OCI-LY1 (cell line): ENCODE data around the gene IL1RAPL1.

ENCODE experiments used
- H2AFZ ChIP-seq: fragments of 200-600 bp; sonication (generic), shearing (Covaris generic); 2 replicates; pipeline ENCODE4 v1.6.0; 2014; ENCODE audit warnings: antibody characterized with exemption, mild to moderate bottlenecking, low read length
- H3F3A ChIP-seq: fragments of 200-600 bp; sonication (generic), shearing (Covaris generic); 2 replicates; pipeline ENCODE4 v1.6.0; 2014; ENCODE audit warnings: mild to moderate bottlenecking, antibody characterized with exemption, low read length, moderate library complexity; ENCODE audit not compliant: insufficient read depth
- H3K27ac ChIP-seq: fragments of 200-600 bp; sonication (generic); 2 replicates; pipeline ENCODE4 v1.5.1; 2014; ENCODE audit warnings: low read length, mixed run types, mild to moderate bottlenecking, low read depth; ENCODE audit not compliant: poor library complexity, severe bottlenecking
- H3K27me3 ChIP-seq: fragments of 200-600 bp; sonication (generic); 2 replicates; pipeline ENCODE4 v1.6.0; 2014; ENCODE audit warnings: antibody characterized with exemption, mild to moderate bottlenecking, low read length, moderate library complexity; ENCODE audit not compliant: insufficient read depth
- H3K36me3 ChIP-seq: fragments of 200-600 bp; sonication (generic); 2 replicates; pipeline ENCODE4 v1.6.1; 2014; ENCODE audit warnings: mild to moderate bottlenecking, antibody characterized with exemption, low read length, moderate library complexity, mixed read lengths; ENCODE audit not compliant: insufficient read depth
- H3K4me1 ChIP-seq: fragments of 200-600 bp; sonication (generic); 2 replicates; pipeline ENCODE4 v1.5.1; 2014; ENCODE audit warnings: mild to moderate bottlenecking, low read length, moderate library complexity; ENCODE audit not compliant: insufficient read depth, severe bottlenecking
- H3K4me2 ChIP-seq: fragments of 200-600 bp; sonication (generic), shearing (Covaris generic); 2 replicates; pipeline ENCODE4 v1.6.1; 2014; ENCODE audit warnings: low read length
- H3K4me3 ChIP-seq: fragments of 200-600 bp; sonication (generic); 2 replicates; pipeline ENCODE4 v1.5.1; 2014; ENCODE audit warnings: low read length, low read depth, mild to moderate bottlenecking, mixed read lengths; ENCODE audit not compliant: poor library complexity, severe bottlenecking
- H3K79me2 ChIP-seq: fragments of 200-600 bp; shearing (Covaris generic); 2 replicates; pipeline ENCODE4 v1.6.1; 2016; ENCODE audit warnings: mixed run types, low read length, mixed read lengths; ENCODE audit not compliant: insufficient read depth
- H3K9ac ChIP-seq: fragments of 200-600 bp; sonication (generic), shearing (Covaris generic); 2 replicates; pipeline ENCODE4 v1.6.1; 2014; ENCODE audit warnings: mild to moderate bottlenecking, low read length, mixed read lengths
- H3K9me2 ChIP-seq: fragments of 200-600 bp; sonication (generic), shearing (Covaris generic); 2 replicates; pipeline ENCODE4 v1.6.1; 2014; ENCODE audit warnings: low read depth, mild to moderate bottlenecking, low read length, mixed read lengths
- H3K9me3 ChIP-seq: fragments of 200-600 bp; shearing (Covaris generic); 2 replicates; pipeline ENCODE4 v1.6.1; 2014; ENCODE audit warnings: low read length, mixed read lengths
- H4K20me1 ChIP-seq: fragments of 200-600 bp; sonication (generic), shearing (Covaris generic); 2 replicates; pipeline ENCODE4 v1.6.0; 2016; ENCODE audit warnings: mild to moderate bottlenecking, low read length; ENCODE audit not compliant: insufficient read depth
- CTCF ChIP-seq: fragments of 200-600 bp; sonication (generic), shearing (Covaris generic); IDR thresholded peaks from 2 replicates; pipeline ENCODE4 v1.5.1; 2017; ENCODE audit warnings: mild to moderate bottlenecking, antibody characterized with exemption, low read length, moderate library complexity, mixed read lengths
- EZH2 ChIP-seq: fragments of 200-600 bp; sonication (generic), shearing (Covaris generic); IDR thresholded peaks from 2 replicates; pipeline ENCODE4 v1.8.0; 2017; ENCODE audit warnings: borderline replicate concordance, mixed run types, mild to moderate bottlenecking, antibody characterized with exemption, low read length, moderate library complexity, mixed read lengths

The IL1RAPL1 gene

DNA sequence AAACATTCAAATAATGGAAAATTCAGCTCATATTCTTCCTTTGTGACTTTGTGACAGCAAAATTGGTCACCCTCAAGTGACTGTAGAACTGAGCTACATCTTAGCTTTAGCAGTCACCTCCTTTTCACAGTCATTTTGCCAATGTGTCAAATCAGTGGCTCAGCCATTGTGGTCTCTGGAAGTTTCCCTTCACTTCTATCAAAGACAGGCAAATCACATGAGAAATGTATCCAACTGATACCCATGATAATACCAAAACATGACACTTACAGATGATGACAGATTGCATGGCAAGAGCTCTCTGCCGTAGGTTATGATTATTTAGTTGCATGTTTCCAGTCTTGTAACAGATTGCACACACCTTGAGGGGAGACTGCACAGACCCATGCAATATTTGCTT, 1078.3 kb downstream of the IL1RAPL1 start:
- Histone ChIP-seq H3K79me2 (no peaks in the 10 kb centered on the region), H3K9ac (no peak overlapping the region), H3K36me3 (no peaks in the 10 kb centered on the region), H3K9me2 (no peaks in the 10 kb centered on the region), H2AFZ (no peak overlapping the region), H3K4me2 (no peak overlapping the region), H3K4me1 (no peaks in the 10 kb centered on the region), H4K20me1 (no peaks in the 10 kb centered on the region), H3F3A (no peaks in the 10 kb centered on the region), H3K27me3 (no peaks in the 10 kb centered on the region), H3K27ac (no peak overlapping the region), H3K9me3 (no peaks in the 10 kb centered on the region), H3K4me3 (no peak overlapping the region)
- TF ChIP-seq CTCF (no peak), EZH2 (no peak)

DNA sequence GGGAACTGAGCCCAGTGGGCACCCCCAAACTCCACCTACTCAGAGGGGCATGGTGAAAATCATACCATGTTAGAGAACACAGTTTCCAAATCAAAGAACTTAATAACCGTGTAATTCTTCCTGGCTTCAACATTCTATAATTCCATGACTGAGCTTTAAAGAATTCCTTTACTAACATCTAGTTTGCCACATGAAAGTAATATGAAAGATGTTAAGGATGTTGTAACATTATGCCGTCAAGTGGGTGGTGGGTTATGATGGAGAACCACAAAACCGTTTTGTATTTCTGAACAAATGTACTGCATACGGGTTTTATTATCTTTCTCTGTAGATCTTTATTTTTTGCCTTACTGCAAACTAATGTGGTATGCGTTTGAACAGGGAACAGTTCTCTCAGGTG, 1079.1 kb downstream of the IL1RAPL1 start:
- H3K27ac ChIP-seq, result no peak overlapping the region
- no peaks in the 10 kb centered on the region for H3K4me1 ChIP-seq
- no peaks in the 10 kb centered on the region for H4K20me1 ChIP-seq

GRCh38 chrX:29671421-29671820, 1084.2 kb downstream of the IL1RAPL1 start:
- Histone ChIP-seq H3K36me3 (no peaks in the 10 kb centered on the region), H2AFZ (no peak overlapping the region), H3K79me2 (no peaks in the 10 kb centered on the region), H3K9me3 (no peaks in the 10 kb centered on the region), H3K4me2 (no peak overlapping the region), H3K4me3 (no peak overlapping the region), H3K27ac (no peak overlapping the region), H3K27me3 (no peaks in the 10 kb centered on the region), H4K20me1 (no peaks in the 10 kb centered on the region), H3K9ac (no peak overlapping the region), H3K4me1 (no peaks in the 10 kb centered on the region), H3K9me2 (no peaks in the 10 kb centered on the region), H3F3A (no peaks in the 10 kb centered on the region)
- TF ChIP-seq EZH2, result no peak
- no peak for TF ChIP-seq CTCF

More for the DNA sequence above, 1079.1 kb downstream of the IL1RAPL1 start:
- H3K4me2 ChIP-seq, result no peak overlapping the region
- no peaks in the 10 kb centered on the region for H3F3A ChIP-seq
- no peaks in the 10 kb centered on the region for H3K9me3 ChIP-seq
- H3K36me3 ChIP-seq, result no peaks in the 10 kb centered on the region
- no peaks in the 10 kb centered on the region for H3K27me3 ChIP-seq
- no peak overlapping the region for H3K4me3 ChIP-seq
- no peaks in the 10 kb centered on the region for H3K9me2 ChIP-seq
- H3K9ac ChIP-seq, result no peak overlapping the region
- no peaks in the 10 kb centered on the region for H3K79me2 ChIP-seq
- TF ChIP-seq EZH2 (no peak), CTCF (no peak)
- H2AFZ ChIP-seq, result no peak overlapping the region
